A673 (cell line): ENCODE data around the gene PHAF1. TPM values are rescaled to one million over a fixed set of nuclear protein-coding genes. Genes with fewer than 3 reads are reported as not detected.

Experiments used
- BruUV-seq: library from RNA; stranded (reverse); fragments of 400-500 nt; replicated peaks from 2 replicates; lab custom pipeline; 2021; lab: Mats Ljungman, UMichigan
- CTCF ChIA-PET: fragments of 300-600 bp; sonication (Branson Sonifier 250); formaldehyde crosslinking; loops from one replicate; lab custom pipeline; 2022; ENCODE audit warnings: antibody characterized with exemption; lab: Charles Lee
- POLR2A ChIA-PET: fragments of 300-600 bp; sonication (Branson Sonifier 250); formaldehyde crosslinking; loops from one replicate; lab custom pipeline; 2022; ENCODE audit warnings: antibody characterized with exemption; ENCODE audit not compliant: low non-redundant PET; lab: Charles Lee
- DNase-seq: peaks from one replicate; pipeline ENCODE4 v3.0.0-alpha.2; 2015; ENCODE audit warnings: low spot score
- H3K27ac ChIP-seq: fragments of 200-600 bp; sonication (generic); 2 replicates; pipeline ENCODE4 v1.5.1; 2016; ENCODE audit warnings: mixed run types, low read depth, mild to moderate bottlenecking, mixed read lengths, antibody characterized with exemption, low read length; ENCODE audit not compliant: poor library complexity, severe bottlenecking
- H3K27me3 ChIP-seq: fragments of 200-600 bp; sonication (generic); replicated peaks from 2 replicates; pipeline ENCODE4 v1.6.1; 2017; ENCODE audit warnings: mixed run types, low read depth, mild to moderate bottlenecking, mixed read lengths, antibody characterized with exemption, low read length; ENCODE audit not compliant: insufficient read depth, poor library complexity
- H3K36me3 ChIP-seq: fragments of 200-600 bp; sonication (generic); 2 replicates; pipeline ENCODE4 v1.6.1; 2016; ENCODE audit warnings: mixed run types, mild to moderate bottlenecking, mixed read lengths, antibody characterized with exemption, low read length; ENCODE audit not compliant: insufficient read depth, poor library complexity, severe bottlenecking
- H3K4me1 ChIP-seq: fragments of 200-600 bp; sonication (generic); 2 replicates; pipeline ENCODE4 v1.6.1; 2017; ENCODE audit warnings: mixed run types, mild to moderate bottlenecking, mixed read lengths, antibody characterized with exemption, low read length; ENCODE audit not compliant: insufficient read depth, poor library complexity, severe bottlenecking
- H3K4me3 ChIP-seq: fragments of 200-600 bp; sonication (generic); 2 replicates; pipeline ENCODE4 v1.5.1; 2016; ENCODE audit warnings: low read depth, mixed run types, mild to moderate bottlenecking, mixed read lengths, low read length; ENCODE audit not compliant: poor library complexity, severe bottlenecking
- H3K9me3 ChIP-seq: fragments of 200-600 bp; sonication (generic); 2 replicates; pipeline ENCODE4 v1.6.1; 2016; ENCODE audit warnings: mixed run types, low read depth, mild to moderate bottlenecking, mixed read lengths, antibody characterized with exemption, low read length; ENCODE audit not compliant: poor library complexity, severe bottlenecking
- EZH2 ChIP-seq: fragments of 200-600 bp; sonication (generic); IDR thresholded peaks from 2 replicates; pipeline ENCODE4 v1.6.1; 2017; ENCODE audit warnings: borderline replicate concordance, low read depth, mild to moderate bottlenecking, mixed read lengths, antibody characterized with exemption, low read length; ENCODE audit not compliant: poor library complexity, severe bottlenecking
- intact Hi-C: fragments of 100-400 bp; cut with micrococcal nuclease; formaldehyde crosslinking; loops from one replicate; pipeline ENCODE4 v1.10.0; 2022; ENCODE audit not compliant: unreplicated experiment
- total RNA-seq: library from RNA; stranded (reverse); gene quantifications from 2 replicates; pipeline ENCODE4 v1.2.3, GENCODE V29; 2021
- TF ChIP-seq, protein P1 (sequence below): fragments of 300-800, 200-600 bp; sonication (generic); conservative IDR thresholded peaks from 2 replicates; pipeline ENCODE4 v1.5.1; 2017; ENCODE audit warnings: low read depth, mild to moderate bottlenecking, antibody characterized with exemption, low read length, moderate library complexity, mixed read lengths

The PHAF1 gene
- total RNA-seq, 1 experiment from 2014 or later, result 23.2 TPM

DNA sequence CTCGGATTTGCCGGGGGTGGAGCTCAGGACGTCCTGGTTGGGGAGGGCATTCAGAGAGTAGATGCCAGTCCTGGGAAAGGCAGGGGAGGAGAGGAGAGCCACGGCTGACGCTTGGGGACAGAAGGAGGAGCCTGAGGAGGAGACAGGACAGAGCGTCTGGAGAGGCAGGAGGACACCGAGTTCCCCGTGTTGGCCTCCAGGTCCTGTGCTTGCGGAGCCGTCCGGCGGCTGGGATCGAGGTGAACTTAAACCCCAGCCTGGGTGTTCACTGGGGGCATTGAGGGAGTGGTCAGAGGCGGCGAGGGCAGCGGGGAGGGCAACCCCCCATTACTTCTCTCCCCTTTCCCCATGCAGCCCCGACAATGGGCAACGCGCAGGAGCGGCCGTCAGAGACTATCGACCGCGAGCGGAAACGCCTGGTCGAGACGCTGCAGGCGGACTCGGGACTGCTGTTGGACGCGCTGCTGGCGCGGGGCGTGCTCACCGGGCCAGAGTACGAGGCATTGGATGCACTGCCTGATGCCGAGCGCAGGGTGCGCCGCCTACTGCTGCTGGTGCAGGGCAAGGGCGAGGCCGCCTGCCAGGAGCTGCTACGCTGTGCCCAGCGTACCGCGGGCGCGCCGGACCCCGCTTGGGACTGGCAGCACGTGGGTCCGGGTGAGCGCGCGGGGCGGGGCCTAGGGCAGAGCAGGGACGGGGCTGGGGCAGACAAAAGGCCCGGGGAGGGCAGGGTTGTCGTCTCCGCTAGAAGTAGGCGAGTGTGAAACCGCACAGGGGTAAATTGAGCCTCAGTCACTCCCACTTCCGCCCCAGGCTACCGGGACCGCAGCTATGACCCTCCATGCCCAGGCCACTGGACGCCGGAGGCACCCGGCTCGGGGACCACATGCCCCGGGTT, 64.3 kb downstream of the PHAF1 start:
- no TSS peak for BruUV-seq
- H3K9me3 ChIP-seq, result no peaks in the 10 kb centered on the region
- H3K4me3 ChIP-seq, result peak overlapping the region; percentile 47
- CTCF ChIA-PET, result interaction anchor here (0.6 to 0.9 kb wide), 2 partner anchors 19 to 226 kb away, joined by 3 read pairs; no protein-coding TSS in a partner anchor
- TF ChIP-seq, protein P1, sequence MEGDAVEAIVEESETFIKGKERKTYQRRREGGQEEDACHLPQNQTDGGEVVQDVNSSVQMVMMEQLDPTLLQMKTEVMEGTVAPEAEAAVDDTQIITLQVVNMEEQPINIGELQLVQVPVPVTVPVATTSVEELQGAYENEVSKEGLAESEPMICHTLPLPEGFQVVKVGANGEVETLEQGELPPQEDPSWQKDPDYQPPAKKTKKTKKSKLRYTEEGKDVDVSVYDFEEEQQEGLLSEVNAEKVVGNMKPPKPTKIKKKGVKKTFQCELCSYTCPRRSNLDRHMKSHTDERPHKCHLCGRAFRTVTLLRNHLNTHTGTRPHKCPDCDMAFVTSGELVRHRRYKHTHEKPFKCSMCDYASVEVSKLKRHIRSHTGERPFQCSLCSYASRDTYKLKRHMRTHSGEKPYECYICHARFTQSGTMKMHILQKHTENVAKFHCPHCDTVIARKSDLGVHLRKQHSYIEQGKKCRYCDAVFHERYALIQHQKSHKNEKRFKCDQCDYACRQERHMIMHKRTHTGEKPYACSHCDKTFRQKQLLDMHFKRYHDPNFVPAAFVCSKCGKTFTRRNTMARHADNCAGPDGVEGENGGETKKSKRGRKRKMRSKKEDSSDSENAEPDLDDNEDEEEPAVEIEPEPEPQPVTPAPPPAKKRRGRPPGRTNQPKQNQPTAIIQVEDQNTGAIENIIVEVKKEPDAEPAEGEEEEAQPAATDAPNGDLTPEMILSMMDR, result no peak; the same call in 1 of the 2 replicates
- no peak for TF ChIP-seq EZH2
- POLR2A ChIA-PET, result interaction anchor here (0.7 kb wide), 1 partner anchor 52 kb away, joined by 3 read pairs; no protein-coding TSS in a partner anchor
- peaks cover 36% of the 10 kb centered on the region for H3K4me1 ChIP-seq
- H3K27me3 ChIP-seq, result no peaks in the 10 kb centered on the region
- DNase-seq, result peak; percentile 87
- peak overlapping the region; percentile 61 for H3K27ac ChIP-seq
- no peaks in the 10 kb centered on the region for H3K36me3 ChIP-seq
- intact Hi-C loops, result no loop called here

DNA sequence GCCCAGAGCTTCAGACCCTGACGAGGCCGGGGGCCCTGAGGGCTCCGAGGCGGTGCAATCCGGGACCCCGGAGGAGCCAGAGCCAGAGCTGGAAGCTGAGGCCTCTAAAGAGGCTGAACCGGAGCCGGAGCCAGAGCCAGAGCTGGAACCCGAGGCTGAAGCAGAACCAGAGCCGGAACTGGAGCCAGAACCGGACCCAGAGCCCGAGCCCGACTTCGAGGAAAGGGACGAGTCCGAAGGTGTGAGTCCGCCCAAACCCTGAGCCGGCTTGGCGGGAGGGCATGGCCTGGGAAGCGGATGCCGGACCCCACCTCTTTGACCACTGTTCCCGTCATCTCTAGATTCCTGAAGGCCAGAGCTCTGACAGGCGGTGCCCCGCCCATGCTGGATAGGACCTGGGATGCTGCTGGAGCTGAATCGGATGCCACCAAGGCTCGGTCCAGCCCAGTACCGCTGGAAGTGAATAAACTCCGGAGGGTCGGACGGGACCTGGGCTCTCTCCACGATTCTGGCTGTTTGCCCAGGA, 65.0 kb downstream of the PHAF1 start:
- no peaks in the 10 kb centered on the region for H3K36me3 ChIP-seq

DNA sequence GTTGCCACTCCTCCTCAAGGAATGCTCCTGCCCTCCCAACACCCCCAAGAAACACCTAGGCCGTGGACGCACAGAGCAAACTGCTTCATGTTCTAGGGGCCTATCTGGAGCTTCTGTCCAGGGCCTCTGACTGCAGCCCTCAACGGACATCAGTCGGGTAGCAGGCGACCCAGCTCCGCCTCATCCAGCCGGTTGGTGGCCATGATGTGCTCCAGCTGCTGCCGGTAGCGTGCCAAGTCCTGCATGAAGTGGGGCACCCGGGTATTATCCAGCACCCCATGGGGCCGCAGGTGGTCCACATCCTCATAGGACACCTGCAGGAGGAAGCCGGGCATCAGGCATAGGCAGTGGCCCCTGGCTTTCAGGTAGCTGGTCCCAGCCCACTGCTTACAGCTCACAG, 66.9 kb downstream of the PHAF1 start:
- Histone ChIP-seq H3K27ac (no peak overlapping the region), H3K36me3 (no peaks in the 10 kb centered on the region), H3K9me3 (no peaks in the 10 kb centered on the region), H3K27me3 (no peaks in the 10 kb centered on the region), H3K4me1 (peaks cover 22% of the 10 kb centered on the region), H3K4me3 (no peak overlapping the region)
- no peak for DNase-seq
- no peak for TF ChIP-seq EZH2
- TF ChIP-seq, protein P1, result no peak
- no TSS peak for BruUV-seq
- intact Hi-C loops, result no loop called here
- POLR2A ChIA-PET, result no interaction called here
- CTCF ChIA-PET, result interaction anchor here (0.7 to 1.2 kb wide), 2 partner anchors 8 to 159 kb away, joined by 3 read pairs; no protein-coding TSS in a partner anchor

More for the DNA sequence above, 65.0 kb downstream of the PHAF1 start:
- ChIA-PET POLR2A (no interaction called here), CTCF (interaction anchor here (0.6 to 1.0 kb wide), 3 partner anchors 10 to 225 kb away, joined by 3 to 5 read pairs (median 3); partner anchors contain the start of genes FBXL8 and TRADD)
- DNase-seq, result no peak
- intact Hi-C loops, result no loop called here
- BruUV-seq, result no TSS peak
- Histone ChIP-seq H3K27ac (peak overlapping the region; percentile 61), H3K27me3 (no peaks in the 10 kb centered on the region), H3K9me3 (no peaks in the 10 kb centered on the region), H3K4me3 (peak overlapping the region; percentile 47), H3K4me1 (peaks cover 32% of the 10 kb centered on the region)
- TF ChIP-seq, protein P1, result no peak
- no peak for TF ChIP-seq EZH2
